GM03348 (cell line): ENCODE measurements around the gene JMJD8.

Experiments used
- DNase-seq: peaks from one replicate; pipeline ENCODE4 v3.0.0; 2012; ENCODE audit warnings: low spot score

The JMJD8 gene

GRCh38 chr16:684071-684794 is at the start of gene JMJD8:
TSS of gene JMJD8 (minus strand) at chr16:684334. CDS start at chr16:684319, 15 bp downstream.
- DNase-seq: peak; percentile 98

GRCh38 chr16:733382-734207 is 49.5 kb upstream of the JMJD8 start:
- no peak for DNase-seq

DNA sequence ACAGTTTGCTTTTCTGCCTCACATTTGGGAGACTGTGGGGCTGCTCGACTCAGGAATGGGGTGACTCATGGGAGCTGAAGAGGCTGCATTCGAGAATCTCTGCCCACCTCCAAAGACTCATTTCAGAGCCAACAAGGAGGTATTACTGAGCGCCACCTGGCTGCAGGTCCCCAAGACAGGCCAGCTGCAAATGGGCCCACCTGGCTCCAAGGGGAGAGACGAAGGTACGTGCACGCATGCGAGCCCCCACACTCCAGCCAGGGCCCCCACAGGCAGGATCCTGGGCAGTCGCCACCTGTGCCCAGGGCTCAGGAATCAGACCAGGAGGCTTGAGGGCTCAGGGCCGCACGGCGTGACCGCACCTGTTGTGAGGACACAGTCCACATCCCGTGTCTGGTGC is 48.8 kb upstream of the JMJD8 start:
- no peak for DNase-seq

- no peak for DNase-seq
These were observed 48.2 kb upstream of the JMJD8 start for GRCh38 chr16:732332-732731.

DNA sequence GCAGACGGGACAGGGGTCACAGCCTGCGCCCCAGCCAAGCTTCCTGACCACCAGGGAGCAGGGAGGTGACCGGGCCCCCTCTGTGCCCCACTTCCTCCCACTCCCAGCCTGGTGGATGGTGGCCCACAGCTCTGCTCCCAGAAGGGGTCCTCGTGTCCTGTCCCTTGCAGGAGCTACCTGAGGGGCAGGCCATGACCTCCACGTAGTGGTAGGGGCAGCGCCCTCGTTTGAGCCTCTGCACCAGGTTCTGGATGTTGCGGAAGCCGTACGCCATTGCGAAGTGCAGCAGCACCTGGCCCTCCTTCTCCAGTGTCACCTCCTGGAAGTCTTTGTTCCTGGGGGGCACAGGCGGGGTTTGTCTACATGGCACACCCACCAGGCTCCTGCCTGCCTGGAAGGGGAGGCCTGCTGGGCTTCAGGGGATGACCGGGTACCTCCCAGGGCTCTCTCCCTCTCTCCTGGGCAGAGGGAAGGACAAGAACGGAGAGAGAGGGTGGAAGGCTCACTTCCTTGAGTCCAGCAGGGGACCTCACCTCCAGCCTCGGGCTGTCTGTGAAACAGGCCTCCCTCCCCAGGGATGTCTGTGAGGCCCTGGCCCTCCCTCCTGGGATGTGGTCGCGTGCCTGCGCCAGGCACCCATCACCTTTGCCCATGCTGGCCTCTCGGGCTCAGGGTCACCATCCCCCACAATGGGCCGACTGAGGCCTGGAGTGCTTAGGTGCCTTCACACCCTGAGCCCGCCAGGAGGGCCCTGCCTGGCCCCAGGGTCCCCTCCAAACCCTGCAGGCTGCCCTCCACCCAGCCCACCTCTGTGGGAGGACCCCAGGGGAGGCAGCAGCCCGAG is 46.8 kb upstream of the JMJD8 start:
- no peak for DNase-seq

- no peak for DNase-seq
These were observed 45.9 kb upstream of the JMJD8 start for GRCh38 chr16:729768-730665.

- no peak for DNase-seq
These were observed 45.0 kb upstream of the JMJD8 start for GRCh38 chr16:728890-729744.

GRCh38 chr16:728131-728889 is 44.2 kb upstream of the JMJD8 start:
- peak; percentile 91 for DNase-seq

- DNase-seq: no peak
These were observed 43.3 kb upstream of the JMJD8 start for GRCh38 chr16:727291-727977.

DNA sequence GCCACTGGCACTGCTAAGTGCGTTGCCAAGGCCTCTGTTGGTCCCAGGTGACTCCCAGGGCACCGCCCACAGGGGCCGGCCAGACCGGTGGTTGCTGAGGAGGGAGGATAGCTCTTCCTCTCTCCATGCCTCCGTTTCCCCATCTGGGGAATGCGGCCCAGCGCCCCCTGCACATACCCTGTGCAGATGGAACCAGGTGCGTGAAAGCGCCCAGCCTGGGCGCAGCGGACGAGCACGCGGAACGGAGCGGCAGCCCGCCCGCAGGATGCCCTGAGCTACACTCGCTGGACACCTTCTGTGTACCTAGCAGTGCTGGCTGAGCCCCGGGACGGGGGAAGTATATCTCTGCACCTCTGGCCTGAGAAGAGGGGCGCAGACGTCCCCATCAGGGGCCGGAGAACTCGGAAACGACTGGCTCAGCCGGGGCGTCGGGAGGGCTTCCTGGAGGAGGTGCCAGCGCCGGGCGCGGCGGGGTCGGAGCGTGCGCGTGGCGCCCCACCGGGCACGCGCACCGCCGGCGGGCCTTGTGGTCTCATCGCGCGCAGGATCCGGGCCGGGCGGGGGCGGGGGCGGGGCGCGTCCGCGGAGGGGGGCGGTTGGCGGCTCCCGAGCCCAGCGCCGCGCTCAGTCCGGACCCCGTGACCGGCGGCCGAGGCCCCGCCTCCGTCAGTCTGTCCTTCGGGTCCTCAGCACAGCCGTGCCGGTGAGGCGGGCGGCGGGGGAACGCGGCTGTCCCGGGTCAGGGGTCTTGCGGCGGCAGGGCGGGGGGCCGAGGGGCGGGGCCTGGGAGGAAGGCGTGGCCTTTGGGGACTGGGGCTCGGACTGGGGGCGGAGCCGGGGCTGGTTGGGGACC is 42.5 kb upstream of the JMJD8 start, which contains the start of the genes CCDC78 and HAGHL:
CCDC78 (minus strand) TSS at position 6 of the 853 bp plus-strand sequence. CDS start 76 bp downstream, outside the sequence.
HAGHL (plus strand) TSS at position 669 of the 853 bp plus-strand sequence. CDS start 404 bp downstream, outside the sequence.
- DNase-seq: peak; percentile 86

DNA sequence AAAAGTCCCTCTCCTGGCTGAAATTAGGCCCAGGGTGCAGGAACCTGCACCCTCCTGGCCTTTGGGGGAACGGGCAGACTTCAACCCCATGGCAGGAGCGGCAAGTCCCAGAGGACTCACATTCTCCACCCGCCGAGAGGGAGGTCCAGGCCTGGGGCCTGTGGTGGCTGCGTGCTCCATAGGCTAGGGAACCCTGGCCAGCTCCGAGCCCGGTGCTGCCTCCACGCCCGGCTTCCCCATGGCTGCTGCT is 42.0 kb upstream of the JMJD8 start:
- DNase-seq: no peak

DNA sequence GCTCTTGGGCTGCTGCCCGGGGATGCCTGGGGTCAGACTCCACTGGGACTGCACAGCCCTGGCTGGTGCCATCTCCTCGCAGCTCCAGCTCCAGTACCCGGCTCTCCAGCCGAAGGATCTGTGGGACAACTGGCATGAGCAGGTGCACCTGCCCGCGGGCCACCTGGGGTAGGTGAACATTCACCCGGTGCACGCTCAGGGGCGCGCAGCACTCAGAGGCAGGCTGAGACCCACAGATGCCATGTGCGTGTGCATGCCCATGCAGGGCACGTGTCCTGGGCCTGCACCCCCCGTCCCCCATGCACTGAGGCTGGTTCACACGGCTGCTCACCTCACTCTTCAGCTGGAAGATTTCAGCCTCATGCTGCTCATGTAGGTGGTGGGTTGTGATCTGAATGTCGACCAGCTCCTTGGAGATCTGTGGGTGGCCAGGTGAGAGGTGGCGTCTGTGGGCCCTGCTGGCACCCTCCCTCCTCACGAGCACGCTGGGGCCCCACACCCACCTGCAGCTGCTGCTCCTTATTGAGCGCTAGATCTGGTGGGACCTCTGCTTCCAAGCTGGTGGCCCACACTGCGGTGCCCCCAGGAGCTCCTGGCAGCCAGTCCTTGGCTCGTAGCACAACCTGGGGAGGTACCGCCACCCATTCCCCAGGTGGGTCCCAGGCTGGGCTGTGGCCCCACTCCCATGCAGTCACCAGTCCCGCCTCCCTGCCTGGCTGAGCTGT is 41.5 kb upstream of the JMJD8 start:
- DNase-seq: no peak

DNA sequence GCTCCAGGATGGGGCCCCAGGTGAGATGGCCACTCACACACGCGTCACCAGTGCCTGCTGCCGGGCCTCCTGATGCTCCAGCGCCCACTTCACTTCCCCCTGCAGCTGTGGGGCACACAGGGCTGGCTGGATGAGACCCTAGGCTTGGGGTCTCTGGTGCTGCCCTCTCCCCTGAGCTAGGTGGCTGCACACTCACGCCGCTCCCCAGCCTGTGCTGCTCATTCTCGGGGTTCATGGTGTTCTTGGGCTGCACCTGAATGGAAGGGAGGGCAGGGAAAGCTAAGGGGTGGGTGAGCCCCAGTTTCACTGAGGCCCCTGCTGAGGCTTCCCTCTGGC is 40.9 kb upstream of the JMJD8 start:
- DNase-seq: no peak

- no peak for DNase-seq
These were observed 40.3 kb upstream of the JMJD8 start for GRCh38 chr16:724188-725040.

- DNase-seq: no peak
These were observed 39.6 kb upstream of the JMJD8 start for GRCh38 chr16:723695-724094.

GRCh38 chr16:722835-723633 is 38.9 kb upstream of the JMJD8 start:
- DNase-seq: no peak
